ENCODE measurements around the gene SAPCD2.

GRCh38 chr9:137106662-137107250 lies 36.4 kb upstream of the SAPCD2 start:
- no peak for TF ChIP-seq CTCF (IDR thresholded peaks at IDR 0.05)
- TF ChIP-seq POLR2A (IDR thresholded peaks at IDR 0.05), result no peak

Measured in right lobe of liver (tissue), 4 donors.